ENCODE data around the gene INAFM1. TPM values are rescaled to one million over a fixed set of nuclear protein-coding genes. Genes with fewer than 3 reads are reported as not detected.
A peak's percentile ranks its signal among the peaks of the same experiment; 100 is the strongest.

Gene INAFM1
- total and polyA plus RNA-seq, 9 of the 15 experiments (the other 6 are each of a cell fraction or from before 2014, with no cell fraction given) = 0.71 to 30.9 (median 3.1) TPM

- no peak for TF ChIP-seq CEBPZ (IDR thresholded peaks at IDR 0.05; ENCODE audit: borderline replicate concordance, low read depth, low read length)
- no peak for TF ChIP-seq HMG20A (CRISPR knock-in tag; conservative IDR thresholded peaks at IDR 0.05)
- TF ChIP-seq NUFIP1 (IDR thresholded peaks at IDR 0.05; ENCODE audit: partially characterized antibody) = no peak
- no peak for TF ChIP-seq EWSR1 (IDR thresholded peaks at IDR 0.05; ENCODE audit: borderline replicate concordance, low read depth, partially characterized antibody)
- TF ChIP-seq ZNF436 (CRISPR knock-in tag; IDR thresholded peaks at IDR 0.05) = peak; percentile 93
- peak; percentile 76; the same call in 1 of the 2 replicates for TF ChIP-seq TRIM25 (IDR thresholded peaks at IDR 0.05; ENCODE audit: borderline replicate concordance)
- TF ChIP-seq PBX2 (CRISPR knock-in tag; IDR thresholded peaks at IDR 0.05; ENCODE audit: low read depth) = no peak
- TF ChIP-seq PBX2 (tag; conservative IDR thresholded peaks at IDR 0.05; ENCODE audit: low read depth) = no peak
- no peak for TF ChIP-seq ZNF696 (CRISPR knock-in tag; conservative IDR thresholded peaks at IDR 0.05)
- peak; percentile 74; the same call in 1 of the 2 replicates for TF ChIP-seq CXXC5 (CRISPR knock-in tag; IDR thresholded peaks at IDR 0.05)
- no peak; the same call in 1 of the 2 replicates for TF ChIP-seq MTA3 (IDR thresholded peaks at IDR 0.05; ENCODE audit: borderline replicate concordance)
- TF ChIP-seq ERF (CRISPR knock-in tag; IDR thresholded peaks at IDR 0.05) = no peak
- TF ChIP-seq RNF219 (CRISPR knock-in tag; IDR thresholded peaks at IDR 0.05) = no peak
- TF ChIP-seq JUN (IDR thresholded peaks at IDR 0.05; ENCODE audit: borderline replicate concordance, low read depth, low read length) = 0 out of 2 replicates have a peak, but pooled peaks have one; percentile 22
- TF ChIP-seq JUN (CRISPR knock-in tag; IDR thresholded peaks at IDR 0.05; ENCODE audit: borderline replicate concordance) = no peak
- no peak for TF ChIP-seq RAD51 (IDR thresholded peaks at IDR 0.05; ENCODE audit: borderline replicate concordance, low read depth)
These were observed 44.4 kb upstream of the INAFM1 start (continued) for GRCh38 chr19:47230054-47230920.

Data from K562 (cell line).